ENCODE results near the gene FANCE. TPM values are rescaled to one million over a fixed set of nuclear protein-coding genes. Genes with fewer than 3 reads are reported as not detected.

The FANCE gene
- total RNA-seq, 1 donor from 2014 or later: 9.3 TPM

DNA sequence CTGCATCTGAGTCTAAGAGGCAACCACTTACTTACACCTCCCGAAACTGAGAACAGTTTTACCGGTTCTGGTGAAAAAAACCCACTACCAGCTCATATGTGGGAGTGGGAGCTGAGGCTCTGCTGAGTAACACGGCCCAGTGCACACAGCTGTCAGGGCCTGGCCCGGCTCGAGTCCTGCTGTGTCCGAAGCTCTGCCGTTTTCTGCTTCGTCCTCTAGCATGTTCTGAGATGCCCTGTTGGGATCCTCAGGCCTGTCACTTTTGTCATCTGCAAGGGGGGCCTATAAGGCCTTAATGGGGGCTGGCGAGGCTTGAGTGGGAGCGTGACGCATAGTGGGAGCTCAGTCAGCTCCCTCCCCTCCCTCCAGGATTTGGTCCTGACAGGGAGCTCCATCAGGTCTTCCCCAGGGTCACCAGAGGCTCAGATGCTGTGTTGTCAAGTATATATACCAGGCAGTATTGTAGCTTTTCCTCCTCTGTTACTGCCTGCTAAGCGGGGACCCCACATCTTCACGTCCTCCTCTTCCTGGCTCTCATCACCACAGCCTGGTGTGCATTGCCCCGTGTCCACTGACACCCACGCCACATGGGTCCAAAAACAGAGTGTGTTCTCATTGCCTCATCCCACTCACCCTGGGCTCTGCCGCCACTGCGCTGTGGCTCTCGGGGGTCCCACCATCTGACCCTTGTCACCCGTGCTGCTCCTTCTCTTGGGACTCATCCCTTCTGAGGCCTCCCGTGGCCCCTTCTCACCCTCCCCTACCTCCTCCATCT lies 45.2 kb upstream of the FANCE start:
- no peaks in the 10 kb centered on the region for H3K4me1 ChIP-seq
- H3K4me2 ChIP-seq: no peak overlapping the region
- Mint-ChIP-seq H3K9me3 (no peaks in the 10 kb centered on the region), H3K4me3 (no peak overlapping the region), H3K36me3 (peaks cover 4% of the 10 kb centered on the region), H3K27ac (peak overlapping the region; percentile 14), H3K4me1 (peaks cover 17% of the 10 kb centered on the region), H3K27me3 (ENCODE audit: insufficient read depth, low read depth) (peaks cover 11% of the 10 kb centered on the region)
- H3K27ac ChIP-seq: no peak overlapping the region
- H3K27me3 ChIP-seq: no peaks in the 10 kb centered on the region
- H3K9ac ChIP-seq: no peak overlapping the region
- H4K20me1 ChIP-seq (ENCODE audit: low read depth): no peaks in the 10 kb centered on the region
- H2AFZ ChIP-seq (replicated peaks): no peak overlapping the region
- no peak overlapping the region for H3K4me3 ChIP-seq
- DNase-seq (ENCODE audit: low spot score): no peak
- no peaks in the 10 kb centered on the region for H3K36me3 ChIP-seq
- no peak for TF ChIP-seq EZH2phosphoT487 (IDR thresholded peaks at IDR 0.05)
- no peak for TF ChIP-seq EZH2 (IDR thresholded peaks at IDR 0.05)
- TF ChIP-seq CTCF (IDR thresholded peaks at IDR 0.05): no peak
- no peaks in the 10 kb centered on the region for H3K9me3 ChIP-seq (ENCODE audit: low read depth)
- no peaks in the 10 kb centered on the region for H3F3A ChIP-seq (ENCODE audit: low read depth)
- H3K79me2 ChIP-seq (ENCODE audit: low read depth): no peaks in the 10 kb centered on the region

GRCh38 chr6:35409245-35409644 lies 42.9 kb upstream of the FANCE start:
- H3K27me3 Mint-ChIP-seq (ENCODE audit: insufficient read depth, low read depth): peaks cover 14% of the 10 kb centered on the region

DNA sequence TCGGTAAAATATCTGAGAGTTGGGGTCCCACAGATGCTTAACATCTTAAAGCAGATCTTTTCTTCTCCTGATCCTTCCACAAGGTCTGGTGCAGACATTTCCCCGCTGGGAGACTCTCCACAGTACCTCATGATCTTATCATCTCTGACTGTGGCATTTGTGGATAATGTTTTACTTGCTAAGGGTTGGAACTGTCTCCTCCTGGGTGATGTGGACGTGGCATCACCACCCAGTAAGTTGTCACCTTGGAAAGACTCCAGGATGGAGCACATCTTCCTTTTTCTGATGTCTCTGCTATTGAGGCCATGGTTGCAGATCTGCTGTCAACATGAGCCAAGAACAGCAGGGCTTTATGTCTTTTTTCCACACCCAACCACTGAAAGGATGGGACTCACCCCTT lies 42.0 kb upstream of the FANCE start:
- no peaks in the 10 kb centered on the region for H3K9me3 Mint-ChIP-seq

More at GRCh38 chr6:35409245-35409644, 42.9 kb upstream of the FANCE start:
- H3K9me3 ChIP-seq (ENCODE audit: low read depth): no peaks in the 10 kb centered on the region
- H3K4me1 Mint-ChIP-seq: peaks cover 14% of the 10 kb centered on the region
- H3K9me3 Mint-ChIP-seq: no peaks in the 10 kb centered on the region
- H3K36me3 Mint-ChIP-seq: peaks cover 10% of the 10 kb centered on the region
- no peak overlapping the region for H3K27ac ChIP-seq
- DNase-seq (ENCODE audit: low spot score): no peak
- no peak overlapping the region for H3K4me2 ChIP-seq
- no peak overlapping the region for H3K9ac ChIP-seq
- H3K4me1 ChIP-seq: no peaks in the 10 kb centered on the region
- H3K4me3 ChIP-seq: no peak overlapping the region
- no peak overlapping the region for H3K27ac Mint-ChIP-seq
- no peaks in the 10 kb centered on the region for H3F3A ChIP-seq (ENCODE audit: low read depth)
- H4K20me1 ChIP-seq (ENCODE audit: low read depth): no peaks in the 10 kb centered on the region
- no peak overlapping the region for H2AFZ ChIP-seq (replicated peaks)
- H3K36me3 ChIP-seq: no peaks in the 10 kb centered on the region
- no peaks in the 10 kb centered on the region for H3K79me2 ChIP-seq (ENCODE audit: low read depth)
- H3K27me3 ChIP-seq: no peaks in the 10 kb centered on the region
- H3K4me3 Mint-ChIP-seq: no peak overlapping the region
- TF ChIP-seq EZH2 (IDR thresholded peaks at IDR 0.05): no peak
- no peak for TF ChIP-seq CTCF (IDR thresholded peaks at IDR 0.05)
- TF ChIP-seq EZH2phosphoT487 (IDR thresholded peaks at IDR 0.05): no peak

More for the DNA sequence above, 42.0 kb upstream of the FANCE start:
- TF ChIP-seq CTCF (IDR thresholded peaks at IDR 0.05): no peak
- no peaks in the 10 kb centered on the region for H3K9me3 ChIP-seq (ENCODE audit: low read depth)
- peaks cover 14% of the 10 kb centered on the region for H3K27me3 Mint-ChIP-seq (ENCODE audit: insufficient read depth, low read depth)
- no peaks in the 10 kb centered on the region for H3K36me3 ChIP-seq
- no peaks in the 10 kb centered on the region for H4K20me1 ChIP-seq (ENCODE audit: low read depth)
- H3K79me2 ChIP-seq (ENCODE audit: low read depth): no peaks in the 10 kb centered on the region
- peaks cover 10% of the 10 kb centered on the region for H3K36me3 Mint-ChIP-seq
- no peak overlapping the region for H3K27ac ChIP-seq
- no peak overlapping the region for H3K9ac ChIP-seq
- H2AFZ ChIP-seq (replicated peaks): no peak overlapping the region
- no peaks in the 10 kb centered on the region for H3K27me3 ChIP-seq
- no peak overlapping the region for H3K4me3 ChIP-seq
- H3K27ac Mint-ChIP-seq: no peak overlapping the region
- H3K4me2 ChIP-seq: no peak overlapping the region
- H3K4me1 Mint-ChIP-seq: peaks cover 14% of the 10 kb centered on the region
- no peaks in the 10 kb centered on the region for H3F3A ChIP-seq (ENCODE audit: low read depth)
- no peaks in the 10 kb centered on the region for H3K4me1 ChIP-seq
- no peak overlapping the region for H3K4me3 Mint-ChIP-seq
- DNase-seq (ENCODE audit: low spot score): no peak

Data from neural progenitor cell (in vitro differentiated cells).